A673 (cell line): ENCODE data around the gene FOS. TPM values are rescaled to one million over a fixed set of nuclear protein-coding genes. Genes with fewer than 3 reads are reported as not detected.

Experiments used
- BruUV-seq: library from RNA; stranded (reverse); fragments of 400-500 nt; replicated peaks from 2 replicates; lab custom pipeline; 2021; lab: Mats Ljungman, UMichigan
- CTCF ChIA-PET: fragments of 300-600 bp; sonication (Branson Sonifier 250); formaldehyde crosslinking; loops from one replicate; lab custom pipeline; 2022; ENCODE audit warnings: antibody characterized with exemption; lab: Charles Lee
- POLR2A ChIA-PET: fragments of 300-600 bp; sonication (Branson Sonifier 250); formaldehyde crosslinking; loops from one replicate; lab custom pipeline; 2022; ENCODE audit warnings: antibody characterized with exemption; ENCODE audit not compliant: low non-redundant PET; lab: Charles Lee
- DNase-seq: peaks from one replicate; pipeline ENCODE4 v3.0.0-alpha.2; 2015; ENCODE audit warnings: low spot score
- H3K27ac ChIP-seq: fragments of 200-600 bp; sonication (generic); 2 replicates; pipeline ENCODE4 v1.5.1; 2016; ENCODE audit warnings: mixed run types, low read depth, mild to moderate bottlenecking, mixed read lengths, antibody characterized with exemption, low read length; ENCODE audit not compliant: poor library complexity, severe bottlenecking
- H3K27me3 ChIP-seq: fragments of 200-600 bp; sonication (generic); replicated peaks from 2 replicates; pipeline ENCODE4 v1.6.1; 2017; ENCODE audit warnings: mixed run types, low read depth, mild to moderate bottlenecking, mixed read lengths, antibody characterized with exemption, low read length; ENCODE audit not compliant: insufficient read depth, poor library complexity
- H3K36me3 ChIP-seq: fragments of 200-600 bp; sonication (generic); 2 replicates; pipeline ENCODE4 v1.6.1; 2016; ENCODE audit warnings: mixed run types, mild to moderate bottlenecking, mixed read lengths, antibody characterized with exemption, low read length; ENCODE audit not compliant: insufficient read depth, poor library complexity, severe bottlenecking
- H3K4me1 ChIP-seq: fragments of 200-600 bp; sonication (generic); 2 replicates; pipeline ENCODE4 v1.6.1; 2017; ENCODE audit warnings: mixed run types, mild to moderate bottlenecking, mixed read lengths, antibody characterized with exemption, low read length; ENCODE audit not compliant: insufficient read depth, poor library complexity, severe bottlenecking
- H3K4me3 ChIP-seq: fragments of 200-600 bp; sonication (generic); 2 replicates; pipeline ENCODE4 v1.5.1; 2016; ENCODE audit warnings: low read depth, mixed run types, mild to moderate bottlenecking, mixed read lengths, low read length; ENCODE audit not compliant: poor library complexity, severe bottlenecking
- H3K9me3 ChIP-seq: fragments of 200-600 bp; sonication (generic); 2 replicates; pipeline ENCODE4 v1.6.1; 2016; ENCODE audit warnings: mixed run types, low read depth, mild to moderate bottlenecking, mixed read lengths, antibody characterized with exemption, low read length; ENCODE audit not compliant: poor library complexity, severe bottlenecking
- EZH2 ChIP-seq: fragments of 200-600 bp; sonication (generic); IDR thresholded peaks from 2 replicates; pipeline ENCODE4 v1.6.1; 2017; ENCODE audit warnings: borderline replicate concordance, low read depth, mild to moderate bottlenecking, mixed read lengths, antibody characterized with exemption, low read length; ENCODE audit not compliant: poor library complexity, severe bottlenecking
- intact Hi-C: fragments of 100-400 bp; cut with micrococcal nuclease; formaldehyde crosslinking; loops from one replicate; pipeline ENCODE4 v1.10.0; 2022; ENCODE audit not compliant: unreplicated experiment
- total RNA-seq: library from RNA; stranded (reverse); gene quantifications from 2 replicates; pipeline ENCODE4 v1.2.3, GENCODE V29; 2021
- TF ChIP-seq, protein P1 (sequence below): fragments of 300-800, 200-600 bp; sonication (generic); conservative IDR thresholded peaks from 2 replicates; pipeline ENCODE4 v1.5.1; 2017; ENCODE audit warnings: low read depth, mild to moderate bottlenecking, antibody characterized with exemption, low read length, moderate library complexity, mixed read lengths

Gene FOS
- total RNA-seq, 1 experiment from 2014 or later = 13.7 TPM

DNA sequence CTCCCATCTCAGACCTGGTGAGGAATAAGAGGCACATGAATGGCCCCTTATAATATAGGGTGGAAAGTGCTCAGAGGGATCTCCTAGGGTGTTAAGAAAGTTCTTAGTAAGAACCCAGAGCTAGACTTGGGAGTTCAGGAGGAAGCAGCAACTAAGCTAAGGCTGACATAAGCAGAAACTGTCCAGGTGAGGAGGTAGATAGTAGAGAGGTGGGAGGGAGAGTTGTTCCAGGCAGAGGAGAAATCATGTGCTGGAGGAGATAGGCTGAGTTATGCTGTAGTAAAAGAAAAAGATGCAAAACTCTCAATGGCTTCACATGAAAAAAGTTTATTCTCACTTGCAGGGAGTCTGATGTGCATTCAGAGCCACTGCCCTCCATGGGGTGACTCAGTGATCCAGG lies 50.7 kb downstream of the FOS start:
- POLR2A ChIA-PET = no interaction called here
- no peaks in the 10 kb centered on the region for H3K4me1 ChIP-seq
- H3K27ac ChIP-seq = no peak overlapping the region
- no TSS peak for BruUV-seq
- CTCF ChIA-PET = interaction anchor here (0.6 kb wide), 1 partner anchor 33 kb away, joined by 7 read pairs; no protein-coding TSS in a partner anchor
- H3K4me3 ChIP-seq = no peak overlapping the region
- TF ChIP-seq, protein P1, sequence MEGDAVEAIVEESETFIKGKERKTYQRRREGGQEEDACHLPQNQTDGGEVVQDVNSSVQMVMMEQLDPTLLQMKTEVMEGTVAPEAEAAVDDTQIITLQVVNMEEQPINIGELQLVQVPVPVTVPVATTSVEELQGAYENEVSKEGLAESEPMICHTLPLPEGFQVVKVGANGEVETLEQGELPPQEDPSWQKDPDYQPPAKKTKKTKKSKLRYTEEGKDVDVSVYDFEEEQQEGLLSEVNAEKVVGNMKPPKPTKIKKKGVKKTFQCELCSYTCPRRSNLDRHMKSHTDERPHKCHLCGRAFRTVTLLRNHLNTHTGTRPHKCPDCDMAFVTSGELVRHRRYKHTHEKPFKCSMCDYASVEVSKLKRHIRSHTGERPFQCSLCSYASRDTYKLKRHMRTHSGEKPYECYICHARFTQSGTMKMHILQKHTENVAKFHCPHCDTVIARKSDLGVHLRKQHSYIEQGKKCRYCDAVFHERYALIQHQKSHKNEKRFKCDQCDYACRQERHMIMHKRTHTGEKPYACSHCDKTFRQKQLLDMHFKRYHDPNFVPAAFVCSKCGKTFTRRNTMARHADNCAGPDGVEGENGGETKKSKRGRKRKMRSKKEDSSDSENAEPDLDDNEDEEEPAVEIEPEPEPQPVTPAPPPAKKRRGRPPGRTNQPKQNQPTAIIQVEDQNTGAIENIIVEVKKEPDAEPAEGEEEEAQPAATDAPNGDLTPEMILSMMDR = no peak
- TF ChIP-seq EZH2 = no peak
- H3K36me3 ChIP-seq = no peaks in the 10 kb centered on the region
- H3K27me3 ChIP-seq = no peaks in the 10 kb centered on the region
- intact Hi-C loops = no loop called here
- no peaks in the 10 kb centered on the region for H3K9me3 ChIP-seq
- DNase-seq = no peak

DNA sequence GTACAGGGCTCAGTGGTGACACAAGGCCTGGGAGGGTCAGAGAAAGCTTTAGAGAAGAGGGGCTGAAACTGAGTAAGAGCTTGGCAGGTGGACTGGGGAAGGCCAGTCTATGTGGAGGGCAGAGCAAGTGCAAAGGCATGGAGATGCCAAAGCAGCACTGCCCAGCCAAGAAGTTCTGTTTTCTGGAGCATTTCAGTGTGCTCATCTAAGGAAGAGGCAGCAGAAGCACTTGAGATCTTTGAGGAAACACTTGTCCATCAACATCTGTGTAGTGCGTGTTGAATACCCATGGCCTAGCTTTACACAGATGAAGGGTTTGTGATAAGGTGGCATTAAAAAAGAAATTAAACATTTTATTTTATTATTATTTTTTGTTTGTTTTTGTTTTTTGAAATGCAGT lies 52.8 kb downstream of the FOS start:
- BruUV-seq = no TSS peak
- CTCF ChIA-PET = no interaction called here
- Histone ChIP-seq H3K9me3 (no peaks in the 10 kb centered on the region), H3K27ac (no peak overlapping the region), H3K4me1 (no peaks in the 10 kb centered on the region), H3K36me3 (no peaks in the 10 kb centered on the region), H3K27me3 (no peaks in the 10 kb centered on the region), H3K4me3 (no peak overlapping the region)
- no peak for DNase-seq
- TF ChIP-seq EZH2 = no peak
- TF ChIP-seq, protein P1 = no peak
- intact Hi-C loops = no loop called here
- POLR2A ChIA-PET = no interaction called here

Other genes starting within 250 kb of the FOS start
- gene MLH3, start 227.4 kb upstream of the FOS start, total RNA-seq = 21.0 and 24.0 TPM in 2 replicates
- 47.1 and 50.2 TPM in 2 replicates for gene ACYP1, start 214.8 kb upstream of the FOS start, total RNA-seq
- gene ZC2HC1C, start 209.2 kb upstream of the FOS start, total RNA-seq = 1.0 TPM in 2 replicates
- gene NEK9, start 151.8 kb upstream of the FOS start, total RNA-seq = 75.8 and 76.1 TPM in 2 replicates
- 275 and 278 TPM in 2 replicates for gene TMED10, start 102.2 kb upstream of the FOS start, total RNA-seq
- gene JDP2, start 149.2 kb downstream of the FOS start, total RNA-seq = 5.9 and 10.7 TPM in 2 replicates
- gene BATF, start 243.6 kb downstream of the FOS start, total RNA-seq = not detected in 2 replicates